Neuronal stem cell (in vitro differentiated cells): ENCODE results near the gene GRID1.

Source experiments
- DNase-seq: peaks from one replicate; pipeline ENCODE4 v3.0.0-alpha.2; 2013; ENCODE audit warnings: low spot score
- H2AFZ ChIP-seq: one replicate; pipeline ENCODE4 v1.6.1; 2013; ENCODE audit warnings: mild to moderate bottlenecking, low read length, inconsistent platforms
- H2AK5ac ChIP-seq: 2 replicates; pipeline ENCODE4 v1.6.1; 2013; ENCODE audit warnings: low read depth, mild to moderate bottlenecking, inconsistent platforms, low read length, moderate library complexity, mixed read lengths
- H2BK120ac ChIP-seq: 2 replicates; pipeline ENCODE4 v1.6.1; 2013; ENCODE audit warnings: low read depth, mild to moderate bottlenecking, inconsistent platforms, low read length, moderate library complexity, mixed read lengths
- H2BK12ac ChIP-seq: one replicate; pipeline ENCODE4 v1.6.1; 2013; ENCODE audit warnings: low read length, inconsistent platforms
- H2BK15ac ChIP-seq: 2 replicates; pipeline ENCODE4 v1.6.1; 2013; ENCODE audit warnings: mild to moderate bottlenecking, low read length, inconsistent platforms, mixed read lengths
- H2BK5ac ChIP-seq: one replicate; pipeline ENCODE4 v1.6.1; 2013; ENCODE audit warnings: inconsistent platforms, mild to moderate bottlenecking, low read length, moderate library complexity
- H3K14ac ChIP-seq: one replicate; pipeline ENCODE4 v1.6.1; 2013; ENCODE audit warnings: low read length, inconsistent platforms
- H3K18ac ChIP-seq: 2 replicates; pipeline ENCODE4 v1.6.1; 2013; ENCODE audit warnings: low read length, inconsistent platforms
- H3K23ac ChIP-seq: 2 replicates; pipeline ENCODE4 v1.6.1; 2013; ENCODE audit warnings: low read depth, mild to moderate bottlenecking, mixed read lengths, low read length, inconsistent platforms; ENCODE audit not compliant: poor library complexity
- H3K27ac ChIP-seq: replicated peaks from 3 replicates; pipeline ENCODE4 v1.5.1; 2013; ENCODE audit warnings: low read length, inconsistent platforms
- H3K27me3 ChIP-seq, 3 experiments: 2 replicates each; pipeline ENCODE4 v1.6.1; 2013; ENCODE audit warnings: low read length in 3 of 3, mild to moderate bottlenecking in 2 of 3, inconsistent platforms in 1 of 3, low read depth in 1 of 3, mixed read lengths in 1 of 3, moderate library complexity in 1 of 3; ENCODE audit not compliant: control insufficient read depth in 3 of 3, insufficient read depth in 3 of 3
- H3K36me3 ChIP-seq, 2 donors: replicated peaks in 1 of 2; 2 replicates each; pipeline ENCODE4 v1.6.1; 2013; ENCODE audit warnings: low read length in 2 of 2; ENCODE audit not compliant: control insufficient read depth in 2 of 2, insufficient read depth in 2 of 2
- H3K4ac ChIP-seq: 2 replicates; pipeline ENCODE4 v1.6.1; 2013; ENCODE audit warnings: inconsistent platforms, mild to moderate bottlenecking, low read length, moderate library complexity
- H3K4me1 ChIP-seq, 2 donors: 1 replicate in 1 of 2; 2 replicates in 1 of 2; pipeline ENCODE4 v1.6.1; 2013; ENCODE audit warnings: low read length in 2 of 2, low read depth in 1 of 2; ENCODE audit not compliant: control insufficient read depth in 2 of 2, insufficient read depth in 1 of 2
- H3K4me2 ChIP-seq: one replicate; pipeline ENCODE4 v1.6.1; 2013; ENCODE audit warnings: mild to moderate bottlenecking, low read length, inconsistent platforms; ENCODE audit not compliant: insufficient read depth, poor library complexity, severe bottlenecking
- H3K4me3 ChIP-seq, 2 donors: 2 replicates each; pipeline ENCODE4 v1.5.1; 2013; ENCODE audit warnings: low read length in 2 of 2, mild to moderate bottlenecking in 2 of 2, inconsistent platforms in 1 of 2, moderate library complexity in 1 of 2
- H3K79me1 ChIP-seq: one replicate; pipeline ENCODE4 v1.6.1; 2013; ENCODE audit warnings: low read depth, mild to moderate bottlenecking, inconsistent platforms, low read length, moderate library complexity
- H3K9ac ChIP-seq: one replicate; pipeline ENCODE4 v1.6.1; 2013; ENCODE audit warnings: mild to moderate bottlenecking, low read depth, low read length, inconsistent platforms; ENCODE audit not compliant: poor library complexity
- H3K9me3 ChIP-seq, 2 donors: replicated peaks in 1 of 2; 2 replicates each; pipeline versions ENCODE3 to v1.6.1; 2013; ENCODE audit warnings: low read length in 2 of 2, mild to moderate bottlenecking in 2 of 2, inconsistent platforms in 1 of 2, low read depth in 1 of 2, mixed read lengths in 1 of 2, moderate library complexity in 1 of 2; ENCODE audit not compliant: control insufficient read depth in 2 of 2, insufficient read depth in 1 of 2
- H4K8ac ChIP-seq: one replicate; pipeline ENCODE4 v1.6.1; 2013; ENCODE audit warnings: low read depth, mild to moderate bottlenecking, inconsistent platforms, low read length, moderate library complexity
- H4K91ac ChIP-seq: one replicate; pipeline ENCODE4 v1.6.1; 2013; ENCODE audit warnings: low read length, low read depth, mild to moderate bottlenecking, inconsistent platforms; ENCODE audit not compliant: poor library complexity
- WGBS, 2 donors: extraction: QIAGEN DNeasy Blood & Tissue Kit; methylation state at CpG; one replicate each; pipeline ENCODE4 v1.1.7; 2013; ENCODE audit warnings: missing lambda C conversion rate in 2 of 2, mixed read lengths in 1 of 2; ENCODE audit not compliant: insufficient read length in 2 of 2, insufficient replicate concordance in 1 of 2; ENCODE audit errors: extremely low coverage in 2 of 2; 5-methylcytosine and 5-hydroxymethylcytosine counted together

The GRID1 gene

GRCh38 chr10:85786401-85786899, 580.1 kb downstream of the GRID1 start:
- Histone ChIP-seq H2BK15ac (no peak overlapping the region), H3K27me3 (no peaks in the 10 kb centered on the region), H3K18ac (no peak overlapping the region), H3K9ac (no peak overlapping the region), H3K23ac (no peak overlapping the region), H3K14ac (no peak overlapping the region), H2BK5ac (peak overlapping the region; percentile 2), H4K91ac (no peak overlapping the region), H4K8ac (no peak overlapping the region), H3K4me3 (no peak overlapping the region), H3K4me2 (no peak overlapping the region), H2AK5ac (no peak overlapping the region), H2AFZ (no peak overlapping the region), H3K36me3 (no peaks in the 10 kb centered on the region), H3K4me1 (peaks cover 0 to 3% of the 10 kb centered on the region in 2 donors), H3K27ac (no peak overlapping the region), H2BK120ac (no peak overlapping the region), H3K4ac (no peak overlapping the region), H3K9me3 (no peaks in the 10 kb centered on the region), H3K79me1 (no peaks in the 10 kb centered on the region), H2BK12ac (no peak overlapping the region)
- WGBS, 2 donors, result no CpG with 5 or more reads among the region's 10 CpGs
- no peak for DNase-seq

GRCh38 chr10:85784792-85785191, 581.8 kb downstream of the GRID1 start:
- Histone ChIP-seq H3K27me3 (no peaks in the 10 kb centered on the region), H3K27ac (no peak overlapping the region), H3K14ac (no peak overlapping the region), H3K18ac (no peak overlapping the region), H4K8ac (no peak overlapping the region), H4K91ac (no peak overlapping the region), H3K36me3 (no peaks in the 10 kb centered on the region), H3K79me1 (no peaks in the 10 kb centered on the region), H3K4me3 (no peak overlapping the region), H3K4me1 (peaks cover 0 to 3% of the 10 kb centered on the region in 2 donors), H2BK12ac (no peak overlapping the region), H3K9ac (no peak overlapping the region), H2BK15ac (no peak overlapping the region), H2BK5ac (no peak overlapping the region), H3K4me2 (no peak overlapping the region), H3K4ac (no peak overlapping the region), H2AK5ac (no peak overlapping the region), H3K23ac (no peak overlapping the region), H2BK120ac (no peak overlapping the region), H3K9me3 (no peaks in the 10 kb centered on the region), H2AFZ (no peak overlapping the region)
- WGBS, 2 donors, result no CpG with 5 or more reads among the region's 5 CpGs
- no peak for DNase-seq

- Histone ChIP-seq H3K27ac (no peak overlapping the region), H2BK5ac (no peak overlapping the region), H3K23ac (no peak overlapping the region), H3K4me2 (no peak overlapping the region), H3K4me1 (peaks cover 0 to 1% of the 10 kb centered on the region in 2 donors), H3K4ac (no peak overlapping the region), H2BK15ac (no peak overlapping the region), H2AFZ (no peak overlapping the region), H3K27me3 (no peaks in the 10 kb centered on the region), H2BK12ac (no peak overlapping the region), H3K4me3 (no peak overlapping the region), H3K14ac (no peak overlapping the region), H3K18ac (no peak overlapping the region), H3K9me3 (no peaks in the 10 kb centered on the region), H2BK120ac (no peak overlapping the region), H4K8ac (no peak overlapping the region), H2AK5ac (no peak overlapping the region), H3K79me1 (no peaks in the 10 kb centered on the region), H4K91ac (no peak overlapping the region), H3K36me3 (no peaks in the 10 kb centered on the region), H3K9ac (no peak overlapping the region)
- no peak for DNase-seq
- no CpG with 5 or more reads among the region's 2 CpGs for WGBS, 2 donors
Observed at GRCh38 chr10:85781404-85781803, 585.2 kb downstream of the GRID1 start.

GRCh38 chr10:85778074-85778473, 588.5 kb downstream of the GRID1 start:
- peak overlapping the region; percentile 83 for H3K14ac ChIP-seq
- H2BK5ac ChIP-seq, result no peak overlapping the region
- H2BK120ac ChIP-seq, result no peak overlapping the region
- no peak overlapping the region for H4K91ac ChIP-seq
- H3K4ac ChIP-seq, result no peak overlapping the region
- H3K4me1 ChIP-seq, result no peaks in the 10 kb centered on the region
- no peaks in the 10 kb centered on the region for H3K9me3 ChIP-seq
- H2AK5ac ChIP-seq, result no peak overlapping the region
- no CpG with 5 or more reads among the region's 2 CpGs for WGBS, 2 donors
- no peak overlapping the region for H2BK12ac ChIP-seq
- no peak overlapping the region for H3K27ac ChIP-seq
- H3K4me3 ChIP-seq, result no peak overlapping the region
- peak overlapping the region; percentile 2 for H3K18ac ChIP-seq
- no peaks in the 10 kb centered on the region for H3K27me3 ChIP-seq
- H3K4me2 ChIP-seq, result no peak overlapping the region
- no peak overlapping the region for H4K8ac ChIP-seq
- H2AFZ ChIP-seq, result no peak overlapping the region
- no peaks in the 10 kb centered on the region for H3K36me3 ChIP-seq
- no peak overlapping the region for H3K9ac ChIP-seq
- DNase-seq, result no peak
- no peaks in the 10 kb centered on the region for H3K79me1 ChIP-seq
- no peak overlapping the region for H2BK15ac ChIP-seq
- H3K23ac ChIP-seq, result no peak overlapping the region
